Activated T-helper 1 cell treated with anti-CD3 and anti-CD28 coated beads, Interleukin-12 subunit alpha, Interleukin-12 subunit beta, Interleukin-2, Interleukin-4 antibody, amounts not matched to agents 30 ng/mL and 10 ng/mL and 1 ng/mL, durations not matched to agents 14 hours and 24 hours and 36 hours (primary cell): ENCODE data around the gene CLMN. TPM values are rescaled to one million over a fixed set of nuclear protein-coding genes. Genes with fewer than 3 reads are reported as not detected.

Source experiments
- DNase-seq: peaks from one replicate; pipeline ENCODE4 v3.0.0; 2021; ENCODE audit warnings: low spot score
- H3K27ac Mint-ChIP-seq: one replicate; pipeline ENCODE4 v1.8.0; 2021; ENCODE audit warnings: mild to moderate bottlenecking, mixed read lengths
- H3K27me3 Mint-ChIP-seq: one replicate; pipeline ENCODE4 v1.8.0; 2022; ENCODE audit warnings: mild to moderate bottlenecking, moderate library complexity, mixed read lengths; ENCODE audit not compliant: insufficient read depth
- H3K36me3 Mint-ChIP-seq: one replicate; pipeline ENCODE4 v1.8.0; 2021; ENCODE audit warnings: low read depth, mixed read lengths
- H3K4me1 Mint-ChIP-seq: one replicate; pipeline ENCODE4 v1.8.0; 2021; ENCODE audit warnings: low read depth, mixed read lengths
- H3K4me3 Mint-ChIP-seq: one replicate; pipeline ENCODE4 v1.8.0; 2021; ENCODE audit warnings: mild to moderate bottlenecking, moderate library complexity, mixed read lengths
- H3K9me3 Mint-ChIP-seq: one replicate; pipeline ENCODE4 v1.8.0; 2021; ENCODE audit warnings: mixed read lengths
- intact Hi-C: fragments of 100-400 bp; cut with micrococcal nuclease; formaldehyde crosslinking; loops from one replicate; pipeline ENCODE4 v1.15.1; 2024
- total RNA-seq: library from RNA; stranded (reverse); gene quantifications from 2 replicates; pipeline ENCODE4 v1.2.3, GENCODE V29; 2022

CLMN gene
- total RNA-seq, 1 donor from 2014 or later: 0.80 TPM

- no peak overlapping the region for H3K27ac Mint-ChIP-seq
- H3K27me3 Mint-ChIP-seq: no peaks in the 10 kb centered on the region
- DNase-seq: no peak
- no peak overlapping the region for H3K4me3 Mint-ChIP-seq
- H3K36me3 Mint-ChIP-seq: peaks cover 11% of the 10 kb centered on the region
- H3K9me3 Mint-ChIP-seq: no peaks in the 10 kb centered on the region
- peaks cover 47% of the 10 kb centered on the region for H3K4me1 Mint-ChIP-seq
- intact Hi-C loops: loop anchor here (1.0 to 10.0 kb wide), 6 partner anchors 103 to 1972 kb away; partner anchors contain the start of genes ATG2B, CLMN, GSKIP and LYSET
Observed at GRCh38 chr14:95157048-95157326, 162.7 kb downstream of the CLMN start.

DNA sequence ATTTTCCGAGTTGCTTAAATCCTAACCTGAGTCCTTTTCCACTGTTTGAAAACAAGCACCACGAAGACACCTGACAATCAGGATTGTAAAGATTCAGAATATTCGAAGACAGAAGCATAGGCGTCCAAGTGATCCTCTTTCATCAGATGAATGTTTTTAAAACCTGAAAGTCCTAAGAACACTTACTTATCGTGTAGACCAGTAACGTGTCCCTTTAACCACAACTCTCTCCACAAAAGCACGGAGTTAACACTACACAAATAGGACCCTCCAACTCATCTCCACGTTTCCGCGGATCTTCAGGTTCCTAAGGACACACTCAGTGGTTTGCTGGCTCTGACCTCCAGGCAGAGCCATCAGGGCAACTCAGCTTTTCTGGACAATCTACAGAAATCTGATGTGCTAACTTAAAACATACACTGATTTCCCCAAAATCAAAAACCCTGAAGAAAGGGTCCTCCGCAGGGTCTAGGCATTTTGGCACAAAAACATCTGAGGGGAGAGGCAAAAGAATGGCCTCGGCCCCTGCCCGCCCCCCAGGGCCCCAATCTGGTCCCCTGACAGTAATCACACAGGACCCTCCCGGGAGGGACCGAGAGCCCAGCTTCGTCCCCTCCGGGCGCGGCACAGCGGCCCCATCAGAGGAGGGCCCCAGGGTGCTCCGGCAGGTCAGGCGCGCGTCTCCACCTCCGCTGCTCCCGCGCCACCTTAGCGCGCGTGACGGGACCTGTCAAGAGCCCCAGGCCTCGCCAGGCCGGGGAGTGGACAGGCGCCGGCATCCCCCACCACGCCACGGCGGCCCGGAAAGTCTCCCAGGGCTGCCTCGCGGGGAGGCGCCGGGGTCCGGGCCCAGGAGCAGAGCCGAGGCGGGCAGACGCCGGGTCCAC is 163.3 kb downstream of the CLMN start:
- H3K4me3 Mint-ChIP-seq: peak overlapping the region; percentile 77
- DNase-seq: peak; percentile 32
- H3K9me3 Mint-ChIP-seq: no peaks in the 10 kb centered on the region
- peaks cover 52% of the 10 kb centered on the region for H3K4me1 Mint-ChIP-seq
- peak overlapping the region; percentile 57 for H3K27ac Mint-ChIP-seq
- no peaks in the 10 kb centered on the region for H3K27me3 Mint-ChIP-seq
- H3K36me3 Mint-ChIP-seq: peaks cover 11% of the 10 kb centered on the region
- intact Hi-C loops: loop anchor here (1.0 to 10.0 kb wide), 6 partner anchors 104 to 1972 kb away; partner anchors contain the start of genes ATG2B, CLMN, GSKIP and LYSET

- Mint-ChIP-seq H3K27me3 (no peaks in the 10 kb centered on the region), H3K4me1 (peaks cover 57% of the 10 kb centered on the region), H3K9me3 (no peaks in the 10 kb centered on the region), H3K27ac (peak overlapping the region; percentile 78), H3K36me3 (peaks cover 11% of the 10 kb centered on the region), H3K4me3 (peak overlapping the region; percentile 77)
- intact Hi-C loops: loop anchor here (5.0 to 10.0 kb wide), 3 partner anchors 362 to 1970 kb away; partner anchors contain the start of genes ATG2B, GSKIP, LYSET and MOAP1
- no peak for DNase-seq
Observed at GRCh38 chr14:95155045-95155444, 164.7 kb downstream of the CLMN start.

DNA sequence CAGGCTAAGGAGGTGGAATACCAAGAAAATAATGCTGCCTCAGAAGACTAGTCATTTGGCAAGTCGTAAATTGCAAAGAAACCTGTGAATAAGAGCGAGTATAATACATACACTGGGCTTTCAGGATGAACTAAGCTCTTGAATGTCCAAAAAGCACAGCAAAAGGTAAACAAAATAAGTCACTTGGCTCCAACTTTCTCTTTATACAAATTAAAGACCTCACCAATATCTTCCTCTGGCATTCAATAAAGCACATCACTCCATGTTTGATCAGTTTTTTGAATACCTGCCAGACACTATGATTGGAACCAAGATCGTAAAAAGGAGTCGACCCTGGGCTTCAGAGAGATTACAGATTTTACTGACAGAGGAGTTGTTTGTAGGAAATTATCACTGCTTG is 165.8 kb downstream of the CLMN start:
- Mint-ChIP-seq H3K27ac (no peak overlapping the region), H3K4me1 (peaks cover 57% of the 10 kb centered on the region), H3K36me3 (peaks cover 11% of the 10 kb centered on the region), H3K27me3 (no peaks in the 10 kb centered on the region), H3K9me3 (no peaks in the 10 kb centered on the region), H3K4me3 (no peak overlapping the region)
- intact Hi-C loops: loop anchor here (10.0 kb wide), 2 partner anchors 1211 to 1969 kb away; partner anchors contain the start of genes ATG2B, GSKIP, LYSET and MOAP1
- DNase-seq: no peak

DNA sequence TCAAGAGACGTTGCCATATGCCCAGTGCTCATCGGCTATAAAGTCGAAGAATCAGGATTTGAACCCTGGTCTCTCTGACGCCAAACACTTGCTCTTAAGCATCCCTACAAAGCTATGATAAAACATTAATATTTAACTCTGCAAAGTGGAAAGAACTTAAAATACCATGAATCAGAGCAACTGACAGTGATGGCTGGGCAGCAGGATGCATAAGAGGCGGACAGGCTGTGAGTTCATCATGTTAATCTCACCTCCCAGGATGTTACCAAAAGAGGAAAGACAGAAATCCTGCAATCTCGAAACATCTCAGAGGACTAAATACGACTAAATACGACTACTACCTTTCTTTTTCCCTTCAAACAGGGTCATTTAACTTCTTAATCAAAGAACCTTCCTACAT is 168.1 kb downstream of the CLMN start:
- Mint-ChIP-seq H3K4me3 (no peak overlapping the region), H3K9me3 (peaks cover 6% of the 10 kb centered on the region), H3K27me3 (no peaks in the 10 kb centered on the region), H3K4me1 (peaks cover 52% of the 10 kb centered on the region), H3K27ac (no peak overlapping the region), H3K36me3 (peaks cover 20% of the 10 kb centered on the region)
- no peak for DNase-seq
- intact Hi-C loops: loop anchor here (10.0 kb wide), 2 partner anchors 1213 to 1967 kb away; partner anchors contain the start of genes ATG2B, GSKIP, LYSET and MOAP1

- Mint-ChIP-seq H3K36me3 (peaks cover 26% of the 10 kb centered on the region), H3K27ac (no peak overlapping the region), H3K9me3 (peaks cover 13% of the 10 kb centered on the region), H3K27me3 (no peaks in the 10 kb centered on the region), H3K4me1 (peaks cover 51% of the 10 kb centered on the region), H3K4me3 (no peak overlapping the region)
- DNase-seq: no peak
- intact Hi-C loops: loop anchor here (10.0 kb wide), 2 partner anchors 1214 to 1966 kb away; partner anchors contain the start of genes ATG2B, GSKIP, LYSET and MOAP1
Observed at GRCh38 chr14:95150910-95151309, 168.8 kb downstream of the CLMN start.

- intact Hi-C loops: no loop called here
- no peak overlapping the region for H3K27ac Mint-ChIP-seq
- no peak overlapping the region for H3K4me3 Mint-ChIP-seq
- peaks cover 25% of the 10 kb centered on the region for H3K9me3 Mint-ChIP-seq
- DNase-seq: no peak
- no peaks in the 10 kb centered on the region for H3K27me3 Mint-ChIP-seq
- H3K4me1 Mint-ChIP-seq: peaks cover 36% of the 10 kb centered on the region
- H3K36me3 Mint-ChIP-seq: peaks cover 30% of the 10 kb centered on the region
Observed at GRCh38 chr14:95149441-95149840, 170.3 kb downstream of the CLMN start.

DNA sequence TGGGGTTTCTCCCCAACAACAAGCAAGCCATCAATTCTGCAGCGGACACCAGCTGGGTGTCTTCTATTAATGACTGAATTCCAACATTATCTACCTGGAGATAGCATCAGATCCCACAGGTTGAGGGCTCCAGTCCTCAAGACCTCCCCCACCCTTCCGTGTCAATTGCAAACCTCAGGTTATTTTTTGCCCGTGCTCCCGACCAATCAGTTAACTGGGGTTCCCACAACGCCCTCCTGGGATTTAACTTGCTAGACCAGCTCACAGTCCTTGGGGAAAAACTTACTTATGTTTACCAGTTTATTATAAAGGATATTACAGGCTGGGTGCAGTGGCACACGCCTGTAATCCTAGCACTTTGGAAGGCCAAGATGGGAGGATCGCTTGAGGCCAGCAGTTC is 172.1 kb downstream of the CLMN start:
- DNase-seq: no peak
- H3K4me3 Mint-ChIP-seq: no peak overlapping the region
- H3K9me3 Mint-ChIP-seq: peaks cover 25% of the 10 kb centered on the region
- no peak overlapping the region for H3K27ac Mint-ChIP-seq
- peaks cover 34% of the 10 kb centered on the region for H3K4me1 Mint-ChIP-seq
- intact Hi-C loops: no loop called here
- H3K27me3 Mint-ChIP-seq: no peaks in the 10 kb centered on the region
- H3K36me3 Mint-ChIP-seq: peaks cover 25% of the 10 kb centered on the region

- H3K9me3 Mint-ChIP-seq: peaks cover 25% of the 10 kb centered on the region
- DNase-seq: no peak
- no peaks in the 10 kb centered on the region for H3K27me3 Mint-ChIP-seq
- intact Hi-C loops: no loop called here
- H3K36me3 Mint-ChIP-seq: peaks cover 25% of the 10 kb centered on the region
- H3K4me3 Mint-ChIP-seq: no peak overlapping the region
- H3K4me1 Mint-ChIP-seq: peaks cover 25% of the 10 kb centered on the region
- no peak overlapping the region for H3K27ac Mint-ChIP-seq
Observed at GRCh38 chr14:95146079-95146771, 173.5 kb downstream of the CLMN start.

DNA sequence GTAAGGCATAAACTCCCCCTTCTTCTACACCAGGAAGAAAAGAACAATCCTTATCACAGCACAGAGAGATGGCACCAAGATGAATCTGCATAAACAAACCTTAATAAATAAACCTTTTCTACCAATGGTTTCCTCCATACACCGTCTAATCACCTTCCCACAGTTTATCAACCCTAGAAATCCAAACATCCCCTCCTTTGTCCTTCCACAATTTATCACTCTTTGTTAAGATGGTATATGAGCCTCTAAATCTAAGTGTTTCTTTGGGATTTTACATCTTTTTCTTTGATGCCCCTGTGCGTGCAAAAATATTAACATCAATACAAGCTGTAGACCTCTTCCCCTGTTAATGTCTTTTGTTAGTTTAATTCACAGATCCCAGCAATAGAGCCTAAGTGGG is 174.9 kb downstream of the CLMN start:
- intact Hi-C loops: no loop called here
- Mint-ChIP-seq H3K4me1 (peaks cover 29% of the 10 kb centered on the region), H3K27me3 (no peaks in the 10 kb centered on the region), H3K27ac (no peak overlapping the region), H3K9me3 (peaks cover 25% of the 10 kb centered on the region), H3K4me3 (no peak overlapping the region), H3K36me3 (peaks cover 31% of the 10 kb centered on the region)
- no peak for DNase-seq

GRCh38 chr14:95143808-95144620 is 175.7 kb downstream of the CLMN start:
- Mint-ChIP-seq H3K4me3 (no peak overlapping the region), H3K36me3 (peaks cover 31% of the 10 kb centered on the region), H3K27me3 (no peaks in the 10 kb centered on the region), H3K4me1 (peaks cover 37% of the 10 kb centered on the region), H3K27ac (no peak overlapping the region), H3K9me3 (peaks cover 25% of the 10 kb centered on the region)
- intact Hi-C loops: no loop called here
- DNase-seq: no peak

DNA sequence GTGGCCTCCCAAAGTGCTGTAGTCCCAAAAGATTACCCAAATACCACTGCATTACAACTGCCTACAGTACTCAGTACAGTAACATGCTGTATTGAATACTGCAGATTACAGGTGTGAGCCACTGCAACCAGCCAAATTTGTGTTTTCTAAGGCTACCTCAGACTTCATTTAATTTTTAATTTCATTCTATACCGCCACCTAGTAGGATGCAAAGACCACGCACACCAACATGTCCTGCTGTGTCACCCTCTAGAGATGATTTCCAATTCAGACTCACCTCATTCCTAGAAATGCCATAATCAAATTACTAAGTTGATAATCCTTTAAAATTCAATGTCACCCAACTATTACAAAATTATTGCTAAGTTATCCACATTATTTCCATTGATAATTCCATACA is 177.5 kb downstream of the CLMN start:
- intact Hi-C loops: no loop called here
- Mint-ChIP-seq H3K27ac (no peak overlapping the region), H3K4me3 (no peak overlapping the region), H3K9me3 (peaks cover 22% of the 10 kb centered on the region), H3K4me1 (peaks cover 49% of the 10 kb centered on the region), H3K36me3 (peaks cover 24% of the 10 kb centered on the region), H3K27me3 (no peaks in the 10 kb centered on the region)
- no peak for DNase-seq
